ENCODE results near the gene ZDHHC11B.
"Not testable (repeated sequence)": the region's sequence is repeated elsewhere in the genome, so short reads cannot be mapped to it uniquely, and the experiment has no call there.

Gene ZDHHC11B

DNA sequence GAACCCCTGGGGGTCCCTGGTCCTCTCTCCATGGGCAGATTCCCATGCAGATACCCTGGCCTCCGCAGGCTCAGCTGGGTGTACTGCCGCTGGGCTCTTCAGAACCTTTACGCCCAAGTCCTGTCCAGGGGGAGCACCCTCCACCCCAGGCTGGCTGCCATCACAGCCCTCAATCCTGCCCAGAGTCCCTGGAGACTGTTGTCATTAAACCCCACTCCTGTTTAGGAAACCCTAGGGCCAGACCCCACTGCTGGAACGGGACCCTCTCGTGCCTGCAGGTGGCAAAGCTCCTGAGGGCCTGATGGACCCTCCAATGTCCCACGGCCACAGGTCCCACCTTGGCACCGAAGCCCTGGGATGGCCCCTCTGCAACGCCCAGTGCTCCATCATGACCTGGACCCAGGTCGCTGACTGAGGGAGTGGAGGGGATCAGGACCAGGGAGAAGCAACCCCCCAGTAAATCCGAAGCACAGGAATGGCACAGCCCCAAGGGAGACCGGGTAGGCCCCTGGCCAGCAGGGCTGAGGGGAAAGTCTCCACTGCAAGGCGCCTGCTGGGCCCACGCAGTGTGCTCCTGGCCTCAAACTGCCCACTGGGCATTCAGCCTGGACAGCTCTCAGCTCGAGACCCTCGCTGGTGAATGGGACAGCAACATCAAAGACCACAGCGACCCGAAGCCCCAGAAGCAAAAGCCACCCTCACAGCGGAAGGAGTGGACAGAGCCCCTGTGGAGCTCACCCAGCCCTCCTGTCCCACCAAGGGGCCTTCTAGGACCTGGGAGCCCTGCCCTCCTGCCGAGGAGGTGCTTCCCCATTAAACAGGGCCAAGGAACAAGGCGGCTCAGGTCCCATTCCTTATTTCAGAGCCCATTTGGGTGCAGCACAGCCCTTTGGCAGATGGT, 8.3 kb downstream of the ZDHHC11B start:
- no peaks in the 10 kb centered on the region for H3K27me3 ChIP-seq (ENCODE audit: insufficient read depth, poor library complexity, severe bottlenecking)
- no peak overlapping the region for H3K4me3 ChIP-seq (replicated peaks; ENCODE audit: insufficient read depth, low read length)
- TF ChIP-seq POLR2AphosphoS5 (IDR thresholded peaks at IDR 0.05; ENCODE audit: low read depth) = no peak
- no peak for TF ChIP-seq GABPA (IDR thresholded peaks at IDR 0.05; ENCODE audit: low read depth)
- TF ChIP-seq, protein P1, sequence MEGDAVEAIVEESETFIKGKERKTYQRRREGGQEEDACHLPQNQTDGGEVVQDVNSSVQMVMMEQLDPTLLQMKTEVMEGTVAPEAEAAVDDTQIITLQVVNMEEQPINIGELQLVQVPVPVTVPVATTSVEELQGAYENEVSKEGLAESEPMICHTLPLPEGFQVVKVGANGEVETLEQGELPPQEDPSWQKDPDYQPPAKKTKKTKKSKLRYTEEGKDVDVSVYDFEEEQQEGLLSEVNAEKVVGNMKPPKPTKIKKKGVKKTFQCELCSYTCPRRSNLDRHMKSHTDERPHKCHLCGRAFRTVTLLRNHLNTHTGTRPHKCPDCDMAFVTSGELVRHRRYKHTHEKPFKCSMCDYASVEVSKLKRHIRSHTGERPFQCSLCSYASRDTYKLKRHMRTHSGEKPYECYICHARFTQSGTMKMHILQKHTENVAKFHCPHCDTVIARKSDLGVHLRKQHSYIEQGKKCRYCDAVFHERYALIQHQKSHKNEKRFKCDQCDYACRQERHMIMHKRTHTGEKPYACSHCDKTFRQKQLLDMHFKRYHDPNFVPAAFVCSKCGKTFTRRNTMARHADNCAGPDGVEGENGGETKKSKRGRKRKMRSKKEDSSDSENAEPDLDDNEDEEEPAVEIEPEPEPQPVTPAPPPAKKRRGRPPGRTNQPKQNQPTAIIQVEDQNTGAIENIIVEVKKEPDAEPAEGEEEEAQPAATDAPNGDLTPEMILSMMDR (IDR thresholded peaks at IDR 0.05; ENCODE audit: insufficient read depth, low read length) = no peak
- no peak for TF ChIP-seq SPI1 (IDR thresholded peaks at IDR 0.05; ENCODE audit: borderline replicate concordance, low read depth)
- TF ChIP-seq, protein P2, sequence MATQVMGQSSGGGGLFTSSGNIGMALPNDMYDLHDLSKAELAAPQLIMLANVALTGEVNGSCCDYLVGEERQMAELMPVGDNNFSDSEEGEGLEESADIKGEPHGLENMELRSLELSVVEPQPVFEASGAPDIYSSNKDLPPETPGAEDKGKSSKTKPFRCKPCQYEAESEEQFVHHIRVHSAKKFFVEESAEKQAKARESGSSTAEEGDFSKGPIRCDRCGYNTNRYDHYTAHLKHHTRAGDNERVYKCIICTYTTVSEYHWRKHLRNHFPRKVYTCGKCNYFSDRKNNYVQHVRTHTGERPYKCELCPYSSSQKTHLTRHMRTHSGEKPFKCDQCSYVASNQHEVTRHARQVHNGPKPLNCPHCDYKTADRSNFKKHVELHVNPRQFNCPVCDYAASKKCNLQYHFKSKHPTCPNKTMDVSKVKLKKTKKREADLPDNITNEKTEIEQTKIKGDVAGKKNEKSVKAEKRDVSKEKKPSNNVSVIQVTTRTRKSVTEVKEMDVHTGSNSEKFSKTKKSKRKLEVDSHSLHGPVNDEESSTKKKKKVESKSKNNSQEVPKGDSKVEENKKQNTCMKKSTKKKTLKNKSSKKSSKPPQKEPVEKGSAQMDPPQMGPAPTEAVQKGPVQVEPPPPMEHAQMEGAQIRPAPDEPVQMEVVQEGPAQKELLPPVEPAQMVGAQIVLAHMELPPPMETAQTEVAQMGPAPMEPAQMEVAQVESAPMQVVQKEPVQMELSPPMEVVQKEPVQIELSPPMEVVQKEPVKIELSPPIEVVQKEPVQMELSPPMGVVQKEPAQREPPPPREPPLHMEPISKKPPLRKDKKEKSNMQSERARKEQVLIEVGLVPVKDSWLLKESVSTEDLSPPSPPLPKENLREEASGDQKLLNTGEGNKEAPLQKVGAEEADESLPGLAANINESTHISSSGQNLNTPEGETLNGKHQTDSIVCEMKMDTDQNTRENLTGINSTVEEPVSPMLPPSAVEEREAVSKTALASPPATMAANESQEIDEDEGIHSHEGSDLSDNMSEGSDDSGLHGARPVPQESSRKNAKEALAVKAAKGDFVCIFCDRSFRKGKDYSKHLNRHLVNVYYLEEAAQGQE (IDR thresholded peaks at IDR 0.05; ENCODE audit: insufficient replicate concordance, low read depth) = no peak
- no peak overlapping the region for H3K27ac ChIP-seq (replicated peaks)
- no peak for DNase-seq (ENCODE audit: low read depth in 1 of 2, low spot score in 1 of 2)

DNA sequence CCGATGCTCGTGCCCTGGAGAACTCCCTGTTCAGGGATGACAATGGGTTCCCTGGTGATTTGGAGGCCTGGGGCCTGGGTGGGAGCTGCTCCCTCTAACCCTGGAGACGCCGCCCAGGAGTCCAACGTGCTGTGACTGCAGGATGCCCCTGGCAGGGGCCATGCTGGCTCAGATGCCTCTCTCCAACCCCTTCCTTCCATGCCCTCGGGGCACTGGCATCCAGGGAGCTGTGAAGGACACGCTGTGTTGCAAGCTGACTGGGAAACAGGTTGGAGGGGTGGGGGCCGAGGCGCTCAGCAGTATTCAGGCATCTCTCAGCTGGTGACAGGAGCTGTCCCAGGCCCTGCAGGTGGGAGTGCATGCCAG, 9.0 kb downstream of the ZDHHC11B start:
- not testable (repeated sequence) for DNase-seq (ENCODE audit: low read depth in 1 of 2, low spot score in 1 of 2); H3K4me3 ChIP-seq (replicated peaks; ENCODE audit: insufficient read depth, low read length); H3K27ac ChIP-seq (replicated peaks); H3K27me3 ChIP-seq (ENCODE audit: insufficient read depth, poor library complexity, severe bottlenecking)

DNA sequence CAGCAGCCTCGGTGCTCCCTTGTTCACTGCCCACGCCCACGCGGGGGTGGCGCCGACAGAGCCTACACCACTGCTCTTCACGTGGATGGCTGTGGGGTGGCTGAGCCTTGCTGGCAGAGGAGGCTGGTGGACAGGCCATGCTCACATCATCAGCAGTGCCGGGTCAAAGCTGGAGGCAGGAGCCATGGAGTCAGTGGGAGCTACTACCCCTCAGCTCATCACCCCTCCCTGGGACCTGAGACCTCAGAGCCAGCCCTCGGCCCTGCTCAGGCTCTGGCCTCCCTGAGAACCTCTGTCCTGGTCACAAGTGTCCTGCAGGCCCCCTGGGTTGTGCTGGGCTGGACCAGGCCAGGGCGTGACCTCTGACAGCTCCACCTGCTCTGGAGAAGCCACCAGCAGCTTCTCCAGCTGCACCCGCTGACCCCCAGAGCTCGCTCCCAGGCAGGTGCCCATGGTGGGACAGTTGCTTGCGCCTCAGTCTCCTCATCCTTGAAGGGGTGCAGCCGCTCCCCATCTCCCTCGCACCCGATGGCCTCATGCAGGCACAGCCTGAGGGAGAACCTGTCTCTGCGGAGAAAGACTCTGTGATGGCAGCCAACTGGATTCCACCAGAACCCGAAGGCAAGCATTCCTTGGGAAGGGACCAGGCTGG, 9.5 kb downstream of the ZDHHC11B start:
- DNase-seq (ENCODE audit: low read depth in 1 of 2, low spot score in 1 of 2); H3K27ac ChIP-seq (replicated peaks); H3K4me3 ChIP-seq (replicated peaks; ENCODE audit: insufficient read depth, low read length); H3K27me3 ChIP-seq (ENCODE audit: insufficient read depth, poor library complexity, severe bottlenecking): not testable (repeated sequence)

DNA sequence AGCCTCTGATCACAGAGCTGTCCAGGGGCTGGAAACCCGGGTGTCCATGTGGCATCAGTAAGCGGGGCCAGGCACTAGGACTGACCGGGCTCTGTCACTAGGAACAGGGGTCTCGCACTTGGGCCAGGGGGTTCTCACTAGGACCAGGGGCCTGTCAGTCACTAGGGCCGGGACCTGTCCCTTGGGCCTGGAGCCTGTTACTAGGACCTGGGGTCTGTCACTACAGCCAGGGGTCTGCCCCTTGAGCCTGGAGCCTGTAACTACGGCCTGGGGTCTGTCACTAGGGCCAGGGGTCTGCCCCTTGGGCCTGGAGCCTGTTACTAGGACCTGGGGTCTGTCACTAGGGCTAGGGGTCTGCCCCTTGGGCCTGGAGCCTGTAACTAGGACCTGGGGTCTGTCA, 10.2 kb downstream of the ZDHHC11B start:
- not testable (repeated sequence) for H3K27me3 ChIP-seq (ENCODE audit: insufficient read depth, poor library complexity, severe bottlenecking); H3K4me3 ChIP-seq (replicated peaks; ENCODE audit: insufficient read depth, low read length); DNase-seq (ENCODE audit: low read depth in 1 of 2, low spot score in 1 of 2); H3K27ac ChIP-seq (replicated peaks)

DNA sequence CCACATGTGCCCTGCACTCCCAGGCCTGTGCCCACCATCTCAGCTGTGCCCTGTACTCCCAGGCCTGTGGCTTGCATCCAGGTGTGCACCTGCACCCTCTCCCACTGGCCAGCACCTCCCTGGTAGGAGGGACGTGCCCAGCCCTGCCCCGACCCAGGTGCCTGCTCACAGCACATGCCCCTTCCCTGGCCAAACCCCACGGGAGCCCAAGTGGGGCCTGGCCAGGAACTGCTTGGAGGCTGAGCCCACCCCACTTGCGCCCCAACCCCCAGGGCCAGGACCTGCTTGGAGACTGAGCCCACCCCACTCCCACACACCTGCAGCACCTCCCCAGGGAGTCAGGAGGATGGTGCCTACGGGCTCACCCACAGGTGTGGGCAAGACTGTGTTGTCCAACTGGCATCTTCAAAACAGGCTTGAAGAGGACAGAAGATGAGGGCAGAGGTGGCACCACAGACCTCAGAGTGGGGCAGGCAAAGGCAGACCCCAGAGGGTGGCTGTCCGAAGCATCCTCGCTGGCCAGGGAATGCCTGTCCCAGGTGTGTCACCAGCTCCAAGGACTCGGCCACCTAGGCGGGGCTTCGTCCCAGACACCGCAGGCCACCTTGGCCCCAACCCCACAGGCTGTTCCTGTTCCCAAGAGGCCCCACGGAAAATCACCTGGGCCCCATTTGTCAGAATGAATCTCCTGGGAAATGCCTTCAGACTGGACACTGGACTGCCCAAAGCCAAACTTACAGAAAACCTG, 10.8 kb downstream of the ZDHHC11B start:
- Histone ChIP-seq H3K4me3 (replicated peaks; ENCODE audit: insufficient read depth, low read length) (no peak overlapping the region), H3K27me3 (ENCODE audit: insufficient read depth, poor library complexity, severe bottlenecking) (no peaks in the 10 kb centered on the region), H3K27ac (replicated peaks) (no peak overlapping the region)
- DNase-seq (ENCODE audit: low read depth in 1 of 2, low spot score in 1 of 2) = no peak
- TF ChIP-seq POLR2AphosphoS5 (IDR thresholded peaks at IDR 0.05; ENCODE audit: low read depth) = no peak
- TF ChIP-seq, protein P2 (IDR thresholded peaks at IDR 0.05; ENCODE audit: insufficient replicate concordance, low read depth) = no peak
- TF ChIP-seq, protein P1 (IDR thresholded peaks at IDR 0.05; ENCODE audit: insufficient read depth, low read length) = no peak
- TF ChIP-seq GABPA (IDR thresholded peaks at IDR 0.05; ENCODE audit: low read depth) = no peak
- no peak for TF ChIP-seq SPI1 (IDR thresholded peaks at IDR 0.05; ENCODE audit: borderline replicate concordance, low read depth)

DNA sequence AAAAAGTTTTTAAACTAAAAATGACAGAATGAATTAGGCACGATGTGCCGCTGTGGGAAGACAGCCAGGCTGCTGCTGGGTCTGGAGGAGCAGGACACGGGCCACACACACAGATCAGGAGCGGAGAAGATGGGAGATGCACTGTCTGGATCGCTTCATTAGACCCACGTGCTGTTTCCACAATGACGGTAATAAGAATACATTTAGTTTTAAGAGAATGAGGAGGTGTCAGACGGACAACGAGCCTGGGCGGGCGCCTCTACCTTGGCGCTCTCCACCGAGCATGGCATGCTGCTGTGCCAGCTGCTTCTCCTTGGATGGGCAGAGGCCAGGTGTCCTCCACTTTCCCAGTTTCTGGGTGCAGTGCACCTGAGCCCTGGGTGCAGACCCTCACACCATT, 11.6 kb downstream of the ZDHHC11B start:
- not testable (repeated sequence) for H3K4me3 ChIP-seq (replicated peaks; ENCODE audit: insufficient read depth, low read length); H3K27ac ChIP-seq (replicated peaks); DNase-seq (ENCODE audit: low read depth in 1 of 2, low spot score in 1 of 2); H3K27me3 ChIP-seq (ENCODE audit: insufficient read depth, poor library complexity, severe bottlenecking)

DNA sequence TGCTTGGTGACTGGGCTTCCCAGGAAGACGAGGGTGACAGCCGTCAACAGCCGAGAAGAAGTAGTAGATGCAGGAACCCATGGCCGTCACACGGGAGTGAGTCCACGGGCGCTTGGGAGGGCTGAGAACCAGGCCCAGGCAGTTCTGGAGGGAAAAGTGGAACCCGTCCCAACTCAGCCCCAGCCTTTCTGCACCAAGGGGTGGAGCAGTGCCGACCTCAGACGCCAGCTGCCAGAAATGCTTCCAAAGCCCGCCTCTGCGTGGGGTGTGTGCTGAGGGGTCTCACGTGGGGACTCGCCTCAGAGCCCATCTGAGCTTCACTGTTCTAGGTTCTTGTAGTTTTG, 12.0 kb downstream of the ZDHHC11B start:
- not testable (repeated sequence) for H3K4me3 ChIP-seq (replicated peaks; ENCODE audit: insufficient read depth, low read length); H3K27ac ChIP-seq (replicated peaks); DNase-seq (ENCODE audit: low read depth in 1 of 2, low spot score in 1 of 2); H3K27me3 ChIP-seq (ENCODE audit: insufficient read depth, poor library complexity, severe bottlenecking)
